Brain microvascular endothelial cell (primary cell): ENCODE data around the gene CACNA1S.

ENCODE experiments used
- DNase-seq: peaks from one replicate; pipeline ENCODE4 v3.0.0-alpha.2; 2020
- H3K27ac ChIP-seq: fragments of 250-450 bp; sonication (Bioruptor Pico); 2 replicates; pipeline ENCODE4 v1.5.1; 2020; ENCODE audit warnings: mild to moderate bottlenecking, moderate library complexity
- H3K27me3 ChIP-seq: fragments of 250-450 bp; sonication (Bioruptor Pico); replicated peaks from 2 replicates; pipeline ENCODE4 v1.5.1; 2020; ENCODE audit warnings: mild to moderate bottlenecking
- H3K36me3 ChIP-seq: fragments of 250-450 bp; sonication (Bioruptor Pico); replicated peaks from 2 replicates; pipeline ENCODE4 v1.5.1; 2020; ENCODE audit warnings: mild to moderate bottlenecking
- H3K4me3 ChIP-seq: 2 replicates; pipeline ENCODE4 v1.5.1; 2011; ENCODE audit warnings: low read depth, mild to moderate bottlenecking, control low read depth, low read length, moderate library complexity
- in situ Hi-C: cut with HindIII; loops from 2 replicates; pipeline ENCODE4 v1.10.0; 2017; ENCODE audit warnings: low sequenced_read_pairs, low pct_ligation_motif_present
- TF ChIP-seq, protein P1 (sequence below): IDR thresholded peaks from 2 replicates; pipeline ENCODE4 v1.5.1; 2011; ENCODE audit warnings: low read depth, mild to moderate bottlenecking, moderate library complexity, low read length, control low read depth, inconsistent platforms; ENCODE audit errors: missing control alignments

The CACNA1S gene

DNA sequence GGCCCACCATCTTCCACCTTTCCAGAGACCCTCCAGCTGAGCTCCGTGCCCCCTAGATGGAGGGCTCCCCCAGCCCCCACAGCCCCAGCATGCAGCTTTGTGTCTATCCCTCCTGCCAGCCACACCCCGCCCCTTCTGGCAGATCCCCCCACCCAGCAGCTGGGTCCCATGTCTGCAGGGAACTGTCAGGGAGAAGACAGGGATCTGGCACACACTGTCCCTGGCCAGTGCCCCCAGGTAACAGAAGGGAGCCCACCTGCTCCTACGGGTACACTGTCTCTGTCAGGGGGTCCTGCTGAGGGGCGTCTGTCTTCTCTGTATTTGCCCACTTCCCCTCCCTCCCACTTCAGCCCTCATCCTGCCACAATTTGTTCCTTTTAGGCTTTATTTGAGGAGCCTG, 77.6 kb downstream of the CACNA1S start:
- DNase-seq, result no peak
- H3K27me3 ChIP-seq, result peaks cover 9% of the 10 kb centered on the region
- H3K36me3 ChIP-seq, result no peaks in the 10 kb centered on the region
- in situ Hi-C loops, result no loop called here
- no peak overlapping the region for H3K4me3 ChIP-seq
- no peak overlapping the region for H3K27ac ChIP-seq
- TF ChIP-seq, protein P1, sequence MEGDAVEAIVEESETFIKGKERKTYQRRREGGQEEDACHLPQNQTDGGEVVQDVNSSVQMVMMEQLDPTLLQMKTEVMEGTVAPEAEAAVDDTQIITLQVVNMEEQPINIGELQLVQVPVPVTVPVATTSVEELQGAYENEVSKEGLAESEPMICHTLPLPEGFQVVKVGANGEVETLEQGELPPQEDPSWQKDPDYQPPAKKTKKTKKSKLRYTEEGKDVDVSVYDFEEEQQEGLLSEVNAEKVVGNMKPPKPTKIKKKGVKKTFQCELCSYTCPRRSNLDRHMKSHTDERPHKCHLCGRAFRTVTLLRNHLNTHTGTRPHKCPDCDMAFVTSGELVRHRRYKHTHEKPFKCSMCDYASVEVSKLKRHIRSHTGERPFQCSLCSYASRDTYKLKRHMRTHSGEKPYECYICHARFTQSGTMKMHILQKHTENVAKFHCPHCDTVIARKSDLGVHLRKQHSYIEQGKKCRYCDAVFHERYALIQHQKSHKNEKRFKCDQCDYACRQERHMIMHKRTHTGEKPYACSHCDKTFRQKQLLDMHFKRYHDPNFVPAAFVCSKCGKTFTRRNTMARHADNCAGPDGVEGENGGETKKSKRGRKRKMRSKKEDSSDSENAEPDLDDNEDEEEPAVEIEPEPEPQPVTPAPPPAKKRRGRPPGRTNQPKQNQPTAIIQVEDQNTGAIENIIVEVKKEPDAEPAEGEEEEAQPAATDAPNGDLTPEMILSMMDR, result no peak

DNA sequence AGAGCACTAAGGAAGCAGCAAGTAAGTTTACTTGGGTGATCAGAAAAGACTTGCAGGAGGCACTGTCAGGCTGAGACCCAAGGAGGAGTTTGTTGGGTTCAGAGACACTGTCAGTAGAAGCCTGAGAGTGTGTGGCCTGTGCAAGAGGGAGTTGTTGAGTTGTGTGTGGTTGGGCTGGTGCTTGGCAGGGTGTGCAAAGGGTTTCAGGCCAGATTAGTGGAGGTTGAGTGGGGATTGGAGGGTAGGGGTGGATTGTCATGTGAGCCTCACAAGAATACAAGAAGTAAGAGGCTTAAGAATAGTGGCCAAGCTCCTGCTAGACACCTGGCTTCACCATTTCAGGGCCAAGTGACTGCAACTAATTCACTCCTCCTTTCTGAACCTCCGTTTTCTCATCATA, 79.8 kb downstream of the CACNA1S start:
- in situ Hi-C loops, result no loop called here
- no peak overlapping the region for H3K4me3 ChIP-seq
- TF ChIP-seq, protein P1, result no peak

DNA sequence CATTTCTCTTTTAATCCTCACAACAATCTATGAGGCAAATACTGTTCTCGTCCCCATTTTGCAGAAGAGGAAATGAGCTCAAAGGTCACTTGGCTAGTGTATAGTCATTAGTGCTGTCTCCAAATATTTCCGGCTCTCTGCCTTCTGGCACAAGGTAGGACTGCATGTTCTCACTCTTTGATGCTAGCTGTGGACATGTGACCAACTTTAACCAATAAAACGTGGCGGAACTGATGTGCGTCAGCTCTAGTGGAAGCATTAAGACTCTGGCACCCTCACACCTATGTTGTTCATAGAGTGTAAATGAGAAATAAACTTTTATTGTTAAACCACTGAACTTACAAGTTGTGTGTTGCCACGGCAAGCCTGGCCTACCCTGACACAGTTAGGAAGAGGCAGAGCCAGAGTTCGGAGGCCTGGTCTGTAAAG, 83.8 kb downstream of the CACNA1S start:
- no peak for DNase-seq

More for the DNA sequence above, 79.8 kb downstream of the CACNA1S start:
- DNase-seq, result no peak
- no peak overlapping the region for H3K27ac ChIP-seq
- H3K27me3 ChIP-seq, result peaks cover 7% of the 10 kb centered on the region
- no peaks in the 10 kb centered on the region for H3K36me3 ChIP-seq

DNA sequence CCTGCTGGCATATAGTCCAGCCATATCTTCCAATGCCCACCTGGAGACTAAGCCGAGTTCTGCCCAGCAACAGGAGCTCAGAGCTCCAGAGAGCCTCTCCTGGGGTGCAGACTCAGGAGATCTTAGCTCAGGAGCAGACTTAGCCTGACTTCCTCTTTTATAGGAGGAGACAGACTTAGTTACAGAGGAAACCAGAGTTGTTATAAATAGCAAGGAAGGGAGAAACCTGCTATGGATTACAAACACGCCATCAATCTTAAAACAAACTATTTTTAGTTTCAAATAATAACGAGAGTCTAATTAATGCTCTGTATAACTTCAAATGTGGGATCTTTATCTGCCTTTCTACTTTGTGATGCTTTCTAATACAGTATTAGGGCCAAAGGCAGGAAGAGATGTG, 85.4 kb downstream of the CACNA1S start:
- Histone ChIP-seq H3K36me3 (no peaks in the 10 kb centered on the region), H3K27me3 (no peaks in the 10 kb centered on the region), H3K27ac (no peak overlapping the region), H3K4me3 (no peak overlapping the region)
- in situ Hi-C loops, result no loop called here
- TF ChIP-seq, protein P1, result no peak
- DNase-seq, result no peak

More for the DNA sequence above, 83.8 kb downstream of the CACNA1S start:
- TF ChIP-seq, protein P1, result no peak
- no peaks in the 10 kb centered on the region for H3K36me3 ChIP-seq
- no peaks in the 10 kb centered on the region for H3K27me3 ChIP-seq
- in situ Hi-C loops, result no loop called here
- H3K27ac ChIP-seq, result no peak overlapping the region
- no peak overlapping the region for H3K4me3 ChIP-seq

DNA sequence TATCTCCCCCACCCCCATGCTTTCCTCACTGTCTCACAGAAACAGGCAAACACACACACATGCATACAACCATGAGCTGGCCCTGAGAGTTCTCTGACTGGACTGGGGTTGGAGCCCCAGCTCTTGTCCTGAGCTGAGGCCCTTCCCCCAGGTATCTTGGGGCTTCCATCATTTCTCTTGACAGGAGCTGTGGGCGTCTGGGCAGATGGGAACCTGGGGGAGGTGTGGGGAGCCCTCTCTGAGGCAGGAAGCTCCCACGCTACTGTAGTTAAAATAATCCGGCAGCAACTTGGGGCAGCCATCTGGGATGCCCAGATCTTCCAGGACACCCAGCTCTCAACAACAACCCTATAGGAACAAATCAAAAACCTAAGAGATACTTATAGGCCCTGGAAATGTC, 86.0 kb downstream of the CACNA1S start:
- TF ChIP-seq, protein P1, result no peak
- H3K36me3 ChIP-seq, result no peaks in the 10 kb centered on the region
- in situ Hi-C loops, result no loop called here
- no peaks in the 10 kb centered on the region for H3K27me3 ChIP-seq
- DNase-seq, result no peak
- no peak overlapping the region for H3K4me3 ChIP-seq
- H3K27ac ChIP-seq, result no peak overlapping the region

DNA sequence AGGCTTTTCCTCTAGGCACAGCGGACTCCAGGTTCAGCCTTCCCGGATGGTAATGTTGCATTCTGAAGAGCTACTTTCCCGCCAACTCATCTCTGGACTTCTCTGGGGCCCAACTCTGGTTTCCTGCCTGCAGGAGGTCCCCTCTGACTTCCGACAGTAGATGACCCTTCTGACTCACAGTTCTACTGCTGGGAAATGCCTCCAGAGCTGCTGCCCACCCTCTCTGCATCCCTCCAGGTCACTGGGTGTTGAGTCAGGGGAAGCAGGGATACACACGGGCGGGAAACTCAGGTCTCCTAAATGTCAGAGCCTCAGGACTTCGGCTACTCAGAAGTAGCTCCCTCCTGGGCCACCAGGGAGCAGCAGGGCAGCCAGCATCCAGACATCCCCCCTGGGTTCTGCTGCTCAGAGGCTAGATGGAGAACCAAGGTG, 86.6 kb downstream of the CACNA1S start:
- Histone ChIP-seq H3K36me3 (no peaks in the 10 kb centered on the region), H3K4me3 (no peak overlapping the region), H3K27me3 (no peaks in the 10 kb centered on the region), H3K27ac (no peak overlapping the region)
- peak; percentile 30 for DNase-seq
- TF ChIP-seq, protein P1, result peak; percentile 74
- in situ Hi-C loops, result no loop called here
